GM19240 (cell line): Measurements from ENCODE around the gene SMARCC2.
"Not testable (repeated sequence)": the region's sequence is repeated elsewhere in the genome, so short reads cannot be mapped to it uniquely, and the experiment has no call there.

Experiments used
- DNase-seq: peaks from one replicate; pipeline ENCODE4 v3.0.0; 2011; ENCODE audit warnings: low spot score; ENCODE audit not compliant: insufficient read length

Gene SMARCC2

GRCh38 chr12:56126732-56127239, 62.5 kb downstream of the SMARCC2 start:
- DNase-seq: no peak

GRCh38 chr12:56124133-56124532, 65.2 kb downstream of the SMARCC2 start:
- DNase-seq: no peak

DNA sequence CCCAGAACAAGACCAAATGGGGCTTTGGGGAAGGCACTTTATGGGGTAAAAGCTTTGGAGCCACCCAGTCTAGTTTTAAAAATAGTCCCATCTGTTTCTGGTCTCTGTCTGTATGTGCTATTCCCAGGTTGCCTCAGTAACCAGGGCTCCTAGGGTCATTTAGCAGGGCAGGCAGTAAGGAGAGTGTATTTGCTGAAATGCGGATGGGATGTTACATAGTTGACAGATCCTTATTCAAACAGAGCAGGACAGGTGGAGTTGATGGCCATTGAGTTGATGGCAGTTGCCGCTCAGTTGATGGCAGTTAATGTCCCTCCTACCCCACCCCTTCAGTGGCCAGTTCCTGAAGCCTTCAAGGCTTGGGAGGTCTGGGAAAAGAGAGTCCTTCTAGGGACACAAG, 66.6 kb downstream of the SMARCC2 start:
- no peak for DNase-seq

- no peak for DNase-seq
Measured at GRCh38 chr12:56121204-56121870, 67.9 kb downstream of the SMARCC2 start.

GRCh38 chr12:56120158-56120846, 69.0 kb downstream of the SMARCC2 start:
- DNase-seq: no peak

GRCh38 chr12:56119361-56119796, 69.9 kb downstream of the SMARCC2 start:
- no peak for DNase-seq

- DNase-seq: no peak
Measured at GRCh38 chr12:56118688-56119357, 70.5 kb downstream of the SMARCC2 start.

- DNase-seq: peak; percentile 62
Measured at GRCh38 chr12:56117778-56118687, 71.2 kb downstream of the SMARCC2 start, which contains the start of gene ZC3H10. ZC3H10 (plus strand) TSS chr12:56118266; CDS start chr12:56120563, 2,297 bp downstream.

DNA sequence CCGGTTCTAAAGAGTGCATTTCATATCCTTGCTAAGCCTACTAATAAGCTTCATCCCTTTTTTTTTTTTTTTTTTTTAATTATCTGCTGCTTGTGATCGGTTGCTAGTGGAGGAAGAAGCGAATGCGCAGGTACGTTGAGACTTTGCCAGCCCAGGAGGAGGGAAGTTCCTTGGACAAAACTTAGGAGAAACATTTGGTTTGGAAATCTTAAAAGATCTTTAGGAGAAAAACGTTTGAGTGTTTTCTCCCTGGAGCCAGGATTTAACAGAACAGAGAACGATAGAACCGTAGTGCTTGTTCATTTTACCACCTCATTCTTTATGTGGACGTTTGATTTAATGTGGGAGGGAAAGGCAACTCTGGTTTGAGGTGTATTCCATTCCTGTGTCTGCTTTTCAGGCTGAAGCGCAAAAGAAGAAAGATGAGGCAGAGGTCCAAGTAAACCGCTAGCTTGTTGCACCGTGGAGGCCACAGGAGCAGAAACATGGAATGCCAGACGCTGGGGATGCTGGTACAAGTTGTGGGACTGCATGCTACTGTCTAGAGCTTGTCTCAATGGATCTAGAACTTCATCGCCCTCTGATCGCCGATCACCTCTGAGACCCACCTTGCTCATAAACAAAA, 72.1 kb downstream of the SMARCC2 start:
- DNase-seq: not testable (repeated sequence)

- DNase-seq: peak; percentile 41
Measured at GRCh38 chr12:56116267-56117081, 72.8 kb downstream of the SMARCC2 start, which contains the start of gene RPL41. RPL41 (plus strand) TSS chr12:56116633.

DNA sequence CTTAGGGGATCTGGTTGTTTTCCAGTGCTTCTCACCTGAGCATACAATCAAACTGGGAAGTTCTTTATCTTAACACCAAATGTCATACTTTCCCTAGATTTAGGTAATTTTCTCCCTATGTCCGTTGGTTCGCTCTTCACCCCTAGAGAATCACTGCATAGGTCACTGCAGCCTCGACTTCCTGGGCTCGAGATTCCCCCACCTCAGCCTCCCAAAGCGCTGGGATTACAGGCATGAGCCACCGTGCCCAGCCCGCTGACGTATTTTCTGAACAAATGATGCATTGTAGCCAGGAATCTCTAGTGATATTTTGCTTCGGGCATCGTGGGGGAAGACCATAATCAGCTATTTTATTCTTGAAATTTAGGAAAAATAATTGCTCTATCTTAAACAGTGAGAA, 74.0 kb downstream of the SMARCC2 start:
- DNase-seq: no peak

GRCh38 chr12:56114084-56114483, 75.2 kb downstream of the SMARCC2 start:
- DNase-seq: no peak
